Hypothalamus (tissue), 51 donors: ENCODE measurements around the gene ARHGDIA.

ENCODE experiments used
- DNase-seq, 51 donors: peaks; one replicate each; lab custom pipeline; 2025; lab: John Stamatoyannopoulos, UW

Gene ARHGDIA

GRCh38 chr17:81906476-81907218 lies 35.5 kb upstream of the ARHGDIA start:
- DNase-seq = no peak

DNA sequence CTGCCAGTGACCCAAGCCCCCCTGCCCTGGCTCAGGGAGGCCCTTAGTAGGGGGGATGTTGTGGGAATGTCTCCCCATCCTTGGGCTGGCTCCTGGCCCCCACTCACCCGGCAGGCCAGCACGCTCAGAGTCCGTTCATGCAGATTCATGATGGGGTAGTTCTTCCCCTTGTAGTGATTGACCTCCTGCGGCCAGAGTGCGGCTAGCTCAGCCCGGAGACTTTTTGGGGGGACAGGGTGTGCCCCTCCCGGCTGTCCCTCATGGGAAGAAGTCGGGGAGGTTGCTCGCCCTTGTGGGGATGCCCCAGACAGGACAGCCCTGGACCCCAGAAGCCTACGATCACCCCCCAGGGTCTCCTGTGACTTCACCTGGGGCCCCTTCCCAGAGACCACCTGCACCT lies 34.9 kb upstream of the ARHGDIA start:
- no peak for DNase-seq

GRCh38 chr17:81905424-81905875 lies 34.3 kb upstream of the ARHGDIA start:
- DNase-seq = no peak

DNA sequence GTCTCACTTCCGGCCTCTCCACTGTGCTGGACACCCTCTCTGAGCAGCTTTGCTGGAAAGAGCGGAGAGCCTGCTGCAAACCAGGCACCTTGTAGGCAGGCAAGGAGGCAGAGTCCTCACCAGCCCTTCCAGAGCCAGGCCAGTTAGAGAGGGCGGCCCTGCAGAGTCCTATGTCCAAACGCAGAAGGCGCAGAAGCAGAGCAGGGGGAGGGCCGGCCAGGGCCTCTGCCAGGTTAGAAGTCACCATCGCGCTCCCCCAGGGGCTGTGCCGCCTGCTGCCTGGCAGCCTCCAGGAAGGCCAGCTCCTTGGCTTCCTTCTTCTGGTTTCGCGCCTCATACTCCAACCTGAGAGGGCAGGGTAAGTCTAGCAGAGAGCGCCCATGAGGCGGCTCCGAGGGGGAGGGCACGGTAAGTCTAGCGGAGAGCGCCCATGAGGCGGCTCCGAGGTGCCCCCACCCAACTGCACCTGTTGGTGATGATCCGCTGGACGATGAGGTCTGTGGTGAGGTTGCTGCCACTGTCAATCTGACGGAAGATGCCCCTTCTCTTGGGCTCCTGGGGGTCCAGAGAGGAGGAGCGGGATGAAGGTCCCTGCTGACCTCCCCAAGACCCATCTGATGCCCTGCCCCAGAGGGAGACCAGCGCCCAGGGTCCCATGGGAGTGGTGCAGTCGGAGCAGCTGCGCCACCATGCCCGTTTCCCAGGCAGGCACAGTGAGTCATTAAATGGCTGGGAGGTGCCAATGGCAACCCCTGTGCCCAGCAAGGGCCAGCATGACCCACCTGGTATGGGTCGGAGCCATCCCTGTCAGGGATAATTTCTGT lies 33.7 kb upstream of the ARHGDIA start:
- DNase-seq = no peak

GRCh38 chr17:81903896-81904599 lies 32.9 kb upstream of the ARHGDIA start:
- no peak for DNase-seq

GRCh38 chr17:81903415-81903831 lies 32.3 kb upstream of the ARHGDIA start:
- no peak for DNase-seq

- no peak for DNase-seq
These were observed 31.7 kb upstream of the ARHGDIA start for GRCh38 chr17:81902653-81903414.

GRCh38 chr17:81902023-81902652 lies 31.0 kb upstream of the ARHGDIA start, which contains the start of gene NPB:
NPB (plus strand) TSS chr17:81902238; CDS start chr17:81902278, 40 bp downstream.
- DNase-seq = peak in 11 of 51 donors; percentile 13 to 59 (median 34)

DNA sequence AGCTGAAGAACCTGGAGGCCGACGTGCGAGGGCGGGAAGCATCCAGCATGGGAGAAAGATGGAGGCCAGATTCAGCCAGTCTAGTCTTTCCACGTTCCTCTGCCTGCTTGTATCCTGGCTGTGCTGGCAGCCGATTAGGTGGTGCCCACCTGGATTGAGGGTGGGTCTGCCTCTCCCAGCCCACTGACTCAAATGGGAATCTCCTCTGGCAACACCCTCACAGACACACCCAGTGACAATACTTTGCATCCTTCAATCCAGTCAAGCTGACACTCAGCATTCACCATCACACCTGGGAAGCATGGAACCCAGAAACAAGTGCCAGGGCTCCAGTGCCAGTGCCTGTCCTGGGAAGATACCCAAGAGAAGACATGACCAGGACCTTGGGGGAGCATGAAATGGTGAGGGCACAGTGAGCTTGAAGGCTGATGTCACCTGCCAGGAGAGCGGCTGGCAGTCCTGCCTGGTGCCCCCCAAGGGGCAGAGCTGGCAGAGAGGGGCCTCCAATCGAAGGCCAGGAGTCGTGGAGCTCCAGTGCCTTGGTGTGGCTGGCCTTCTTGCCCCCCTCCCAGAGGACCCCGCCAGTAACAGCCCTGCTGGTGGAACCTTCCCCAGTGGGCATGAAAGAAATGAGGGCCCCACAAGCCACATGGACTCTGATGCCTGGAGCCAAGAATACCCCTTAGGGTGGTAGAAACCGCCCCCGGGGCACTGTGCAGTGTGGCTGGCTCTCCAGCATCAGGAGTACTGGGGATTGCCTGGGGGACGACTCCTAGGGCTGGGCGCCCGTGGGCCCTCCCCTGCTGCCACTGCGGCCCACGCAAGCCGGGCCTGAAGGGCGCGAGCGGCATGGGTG lies 30.3 kb upstream of the ARHGDIA start:
- no peak for DNase-seq

DNA sequence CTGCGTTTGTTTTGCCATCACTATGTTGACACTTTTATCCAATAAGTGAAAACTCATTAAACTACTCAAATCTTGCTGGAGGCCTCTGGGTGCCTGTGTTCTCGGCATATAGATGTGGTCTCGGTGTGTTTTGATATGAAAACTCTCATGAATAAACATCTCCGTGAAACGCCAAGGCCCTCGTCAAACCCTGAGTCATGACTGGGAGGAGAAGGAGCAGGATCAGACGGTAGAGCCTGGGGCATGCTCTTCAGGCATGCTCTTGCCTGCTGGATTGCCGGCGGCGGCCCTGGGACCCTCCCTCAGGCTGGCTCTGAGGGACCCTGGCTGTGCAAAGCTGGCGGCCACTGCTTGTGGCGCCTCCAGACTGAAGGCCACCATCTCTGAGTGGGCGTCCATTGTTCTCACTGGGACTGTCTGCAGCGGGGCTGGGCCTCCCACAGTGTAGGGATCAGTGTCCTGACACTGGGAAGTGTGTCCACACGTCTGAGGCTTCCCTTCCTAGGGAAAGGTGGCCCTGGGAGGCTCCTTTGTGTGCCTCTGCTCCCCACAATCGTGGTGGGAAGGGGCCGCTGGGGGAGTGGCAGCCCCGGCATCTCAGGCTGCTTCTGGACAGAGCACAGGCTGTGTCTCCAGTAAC lies 29.2 kb upstream of the ARHGDIA start:
- DNase-seq = no peak

DNA sequence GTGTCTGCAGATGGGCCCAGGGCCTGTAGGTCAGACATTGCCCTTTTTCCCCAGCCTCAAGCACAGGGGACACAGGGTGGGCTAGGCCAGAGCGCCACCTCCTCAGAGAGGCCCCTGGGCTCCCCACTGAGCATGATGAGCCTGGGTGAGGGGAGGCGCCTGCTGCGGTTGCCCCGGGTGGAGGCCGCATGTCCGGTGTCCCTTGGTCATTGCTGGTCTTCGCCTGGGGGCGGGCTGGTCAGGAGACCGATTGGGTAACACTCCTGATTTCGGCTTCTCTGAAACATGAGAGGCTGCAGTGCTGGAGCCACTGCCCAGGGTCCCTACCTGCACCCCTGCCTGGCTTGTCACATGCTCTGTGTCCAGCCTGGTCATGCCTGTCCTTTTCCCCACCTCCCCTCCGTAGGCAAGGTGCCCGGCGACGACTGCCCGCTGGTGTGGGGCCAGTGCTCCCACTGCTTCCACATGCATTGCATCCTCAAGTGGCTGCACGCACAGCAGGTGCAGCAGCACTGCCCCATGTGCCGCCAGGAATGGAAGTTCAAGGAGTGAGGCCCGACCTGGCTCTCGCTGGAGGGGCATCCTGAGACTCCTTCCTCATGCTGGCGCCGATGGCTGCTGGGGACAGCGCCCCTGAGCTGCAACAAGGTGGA lies 28.5 kb upstream of the ARHGDIA start:
- no peak for DNase-seq

- DNase-seq = no peak
These were observed 27.7 kb upstream of the ARHGDIA start for GRCh38 chr17:81898885-81899284.

- peak in 1 of 51 donors; percentile 57 for DNase-seq
These were observed 27.1 kb upstream of the ARHGDIA start for GRCh38 chr17:81898029-81898866.

GRCh38 chr17:81895400-81895799 lies 24.3 kb upstream of the ARHGDIA start:
- DNase-seq = no peak

GRCh38 chr17:81891303-81891552 lies 20.1 kb upstream of the ARHGDIA start:
- no peak for DNase-seq

- no peak for DNase-seq
These were observed 19.5 kb upstream of the ARHGDIA start for GRCh38 chr17:81890447-81891302.
